G401 (cell line): ENCODE measurements around the gene BPI. TPM values are rescaled to one million over a fixed set of nuclear protein-coding genes. Genes with fewer than 3 reads are reported as not detected.
"Not testable (repeated sequence)": the region's sequence is repeated elsewhere in the genome, so short reads cannot be mapped to it uniquely, and the experiment has no call there.

Source experiments
- DNase-seq: peaks from one replicate; pipeline ENCODE4 v3.0.0-alpha.2; 2015; ENCODE audit warnings: low spot score
- in situ Hi-C: cut with HindIII; loops from 2 replicates; pipeline ENCODE4 v1.10.0; 2016; ENCODE audit warnings: low sequenced_read_pairs, mixed read lengths
- total RNA-seq: library from RNA; depleted of rRNA; stranded (reverse); fragments of >200 nt; shearing (Covaris generic); gene quantifications from 2 replicates; pipeline ENCODE4 v1.2.3, GENCODE V29; 2014

Gene BPI
- total RNA-seq, 1 experiment from 2014 or later: not detected

DNA sequence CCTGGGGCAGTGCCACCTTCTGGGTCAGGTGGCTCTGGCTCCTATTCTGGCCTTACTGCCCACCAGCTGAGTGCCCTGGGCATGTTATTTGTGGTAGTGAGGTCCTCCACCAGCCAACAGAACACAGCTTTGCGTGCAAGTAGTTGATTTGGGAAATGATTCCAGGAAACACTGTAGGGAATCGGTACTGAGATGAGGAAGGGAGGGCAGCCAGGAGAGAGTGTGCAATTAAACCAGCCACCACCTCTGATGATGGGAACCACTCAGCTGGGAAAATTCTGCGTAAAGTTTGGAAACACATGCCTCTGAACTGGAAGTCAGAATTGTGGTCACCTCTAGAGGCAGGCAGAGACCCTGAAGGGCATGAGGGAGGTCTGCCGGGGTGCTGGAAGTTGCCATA is 42.8 kb downstream of the BPI start:
- in situ Hi-C loops: no loop called here
- DNase-seq: no peak

DNA sequence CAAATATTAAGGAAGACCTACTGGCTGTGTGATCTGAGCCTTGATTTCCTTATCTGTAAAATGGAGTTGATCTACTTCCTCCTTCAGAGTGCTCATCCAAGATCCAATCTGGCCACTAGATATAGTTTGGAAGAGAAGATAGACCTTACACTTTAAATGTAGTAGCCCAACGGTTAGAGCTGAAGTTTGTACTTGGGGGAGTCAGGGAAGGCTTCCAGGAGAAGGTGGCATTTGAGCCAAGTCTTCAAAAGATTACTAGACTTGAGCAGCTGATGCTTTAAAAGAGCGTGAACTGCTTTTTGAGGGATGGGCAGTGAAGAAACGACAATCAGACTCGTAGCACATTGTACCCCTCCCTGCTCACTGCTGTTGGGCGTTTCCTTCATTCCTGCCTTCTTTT is 45.9 kb downstream of the BPI start:
- in situ Hi-C loops: no loop called here
- no peak for DNase-seq

DNA sequence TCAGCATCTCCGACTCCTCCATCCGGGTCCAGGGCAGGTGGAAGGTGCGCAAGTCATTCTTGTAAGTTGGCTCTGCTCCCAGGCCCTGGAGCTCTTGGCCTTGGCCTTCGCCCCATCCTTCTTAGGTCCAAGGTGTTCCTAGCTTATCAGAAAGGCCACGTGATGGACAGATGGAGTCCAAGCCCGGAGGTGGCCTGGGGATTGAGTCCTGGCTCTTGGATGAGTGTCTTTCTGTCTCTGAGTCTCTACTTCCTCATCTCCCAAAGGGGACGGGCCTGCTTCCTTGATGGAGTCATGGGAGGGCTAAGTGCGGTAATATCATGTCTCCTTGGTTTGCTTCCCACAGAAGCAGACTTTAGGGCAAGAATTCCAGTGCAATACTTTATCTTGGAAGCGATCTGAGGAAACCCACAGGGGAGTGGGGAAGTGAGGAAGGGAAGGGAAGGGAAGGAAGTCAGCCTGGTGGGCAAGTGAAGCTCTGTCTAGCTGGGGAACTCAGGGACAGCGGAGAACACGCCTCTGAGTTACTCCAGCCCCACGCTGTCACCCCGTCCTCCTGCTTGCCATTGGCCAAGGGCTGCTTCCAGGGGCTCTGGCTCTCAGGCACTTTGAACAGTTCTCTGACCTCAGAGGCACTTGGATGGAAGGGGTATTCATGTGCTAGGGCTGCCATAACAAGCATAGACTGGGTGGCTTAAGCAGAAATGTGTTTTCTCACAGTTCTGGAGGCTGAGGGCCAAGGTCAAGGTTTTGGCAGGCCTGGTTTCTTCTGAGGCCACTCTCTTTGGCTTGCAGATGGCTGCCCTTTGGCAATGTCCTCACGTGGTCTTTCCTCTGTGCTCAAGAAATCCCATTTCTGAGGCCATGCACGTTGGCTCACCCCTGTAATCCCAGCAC is 47.2 kb downstream of the BPI start:
- in situ Hi-C loops: no loop called here
- peak; percentile 15 for DNase-seq

DNA sequence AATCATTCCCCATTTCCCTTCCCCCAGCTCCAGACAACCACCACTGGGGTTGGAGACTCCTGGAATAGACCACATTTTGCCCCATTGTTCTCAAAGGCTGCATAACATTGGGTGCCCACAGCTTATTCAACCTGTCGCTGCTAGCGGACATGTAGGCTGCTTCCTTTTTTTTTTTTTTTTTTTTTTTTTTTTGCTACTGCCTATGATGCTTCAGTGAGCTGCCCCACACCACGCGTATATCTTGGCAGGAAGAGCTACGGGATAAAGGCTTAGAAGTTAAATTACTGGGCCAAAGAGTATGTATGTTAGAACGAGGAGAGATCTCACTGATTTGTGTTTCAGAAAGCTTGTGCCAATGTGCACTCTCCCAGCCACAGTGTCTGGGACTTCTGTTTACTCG is 49.4 kb downstream of the BPI start:
- in situ Hi-C loops: no loop called here
- DNase-seq: no peak

DNA sequence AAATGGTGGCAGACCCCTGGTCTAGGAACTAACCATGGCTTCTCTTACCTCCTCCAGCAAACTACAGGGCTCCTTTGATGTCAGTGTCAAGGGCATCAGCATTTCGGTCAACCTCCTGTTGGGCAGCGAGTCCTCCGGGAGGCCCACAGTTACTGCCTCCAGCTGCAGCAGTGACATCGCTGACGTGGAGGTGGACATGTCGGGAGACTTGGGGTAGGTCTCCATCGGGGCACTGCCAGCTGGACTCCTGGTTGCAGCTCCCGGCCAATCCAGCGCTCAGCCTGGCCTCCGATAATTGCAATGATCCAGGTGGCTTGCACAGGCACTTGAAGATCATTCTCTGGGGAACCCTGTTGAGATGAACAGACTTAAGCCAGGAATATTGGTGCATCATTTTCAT is 50.3 kb downstream of the BPI start:
- DNase-seq: no peak
- in situ Hi-C loops: no loop called here

DNA sequence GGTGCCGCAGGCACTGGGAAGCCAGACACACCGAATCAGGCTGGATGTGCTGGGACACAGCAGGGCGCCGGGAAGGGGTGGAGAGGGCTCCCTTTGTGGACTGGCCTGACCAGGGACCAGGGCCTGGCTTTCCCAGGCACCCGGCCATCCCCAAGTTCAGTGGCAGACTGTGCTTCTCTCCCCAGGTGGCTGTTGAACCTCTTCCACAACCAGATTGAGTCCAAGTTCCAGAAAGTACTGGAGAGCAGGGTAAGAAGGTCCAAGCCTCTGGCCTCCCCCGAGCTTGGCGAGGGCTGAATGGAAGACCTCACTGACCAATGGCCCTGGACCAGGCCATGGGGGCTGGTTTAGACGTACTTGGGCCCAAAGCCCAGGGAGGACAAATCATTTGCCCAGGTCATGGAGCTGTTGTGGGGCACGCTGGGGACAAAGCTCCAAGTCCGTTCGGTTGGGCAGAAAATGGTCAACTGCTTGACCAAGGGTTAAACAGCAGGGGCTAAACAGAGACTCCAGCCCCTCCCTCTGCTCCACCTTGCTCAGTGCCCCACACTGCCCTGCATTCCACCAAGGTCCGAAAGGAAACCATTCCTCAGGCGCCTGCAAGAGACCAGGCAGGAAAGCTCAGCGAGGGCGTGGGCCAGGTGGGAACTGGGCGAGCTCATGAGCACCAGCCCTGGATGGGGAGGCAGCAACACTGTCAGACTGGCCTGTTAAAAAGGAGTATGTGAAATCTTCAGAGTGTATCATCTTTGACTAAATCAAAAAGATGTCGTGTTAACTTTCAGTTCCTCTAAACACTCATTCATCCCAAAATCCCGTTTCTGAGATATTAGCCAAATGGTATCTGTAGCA is 51.4 kb downstream of the BPI start:
- peak; percentile 38 for DNase-seq
- in situ Hi-C loops: no loop called here

DNA sequence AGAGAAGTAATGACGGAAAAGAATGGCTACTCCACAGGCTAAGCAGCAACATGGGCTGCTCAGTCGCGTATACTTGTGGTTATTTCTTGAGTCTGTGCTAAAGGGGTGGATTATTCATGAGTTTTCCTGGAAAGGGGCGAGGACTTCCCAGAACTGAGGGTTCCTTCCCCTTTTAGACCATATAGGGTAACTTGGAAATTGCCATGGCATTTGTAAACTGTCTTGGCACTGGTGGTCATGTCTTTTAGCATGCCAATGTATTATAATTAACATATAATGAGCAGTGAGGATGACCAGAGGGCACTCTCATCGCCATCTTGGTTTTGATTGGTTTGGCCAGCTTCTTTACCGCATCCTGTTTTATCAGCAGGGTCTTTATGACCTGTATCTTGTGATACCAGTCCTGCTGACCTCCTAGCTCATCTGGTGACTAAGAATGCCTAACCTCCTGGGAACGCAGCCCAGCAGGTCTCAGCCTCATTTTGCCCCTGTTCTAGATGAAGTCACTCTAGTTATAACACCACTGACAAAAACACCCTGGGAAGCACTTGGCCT is 53.8 kb downstream of the BPI start:
- in situ Hi-C loops: no loop called here

DNA sequence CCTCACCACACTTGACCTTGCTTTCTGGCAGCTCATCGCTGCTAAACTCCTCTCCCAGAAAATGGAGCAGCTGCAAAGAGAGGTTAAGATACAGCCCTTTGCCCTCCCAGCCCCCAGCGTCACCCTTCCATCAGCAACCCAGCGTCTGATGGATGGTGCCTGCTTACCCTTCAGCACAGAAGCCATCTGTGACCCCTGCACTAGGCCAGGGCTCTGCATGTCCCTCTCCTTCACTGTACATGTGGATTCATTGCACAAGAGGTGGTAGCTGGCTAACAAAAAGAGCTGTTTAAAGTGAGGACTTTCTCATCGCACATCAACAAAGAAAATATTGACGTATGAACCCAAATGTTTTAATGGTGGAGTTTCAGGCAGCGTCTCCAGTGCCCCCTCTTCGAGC is 54.6 kb downstream of the BPI start:
- no peak for DNase-seq
- in situ Hi-C loops: no loop called here

More for the DNA sequence above, 53.8 kb downstream of the BPI start:
- DNase-seq: no peak

DNA sequence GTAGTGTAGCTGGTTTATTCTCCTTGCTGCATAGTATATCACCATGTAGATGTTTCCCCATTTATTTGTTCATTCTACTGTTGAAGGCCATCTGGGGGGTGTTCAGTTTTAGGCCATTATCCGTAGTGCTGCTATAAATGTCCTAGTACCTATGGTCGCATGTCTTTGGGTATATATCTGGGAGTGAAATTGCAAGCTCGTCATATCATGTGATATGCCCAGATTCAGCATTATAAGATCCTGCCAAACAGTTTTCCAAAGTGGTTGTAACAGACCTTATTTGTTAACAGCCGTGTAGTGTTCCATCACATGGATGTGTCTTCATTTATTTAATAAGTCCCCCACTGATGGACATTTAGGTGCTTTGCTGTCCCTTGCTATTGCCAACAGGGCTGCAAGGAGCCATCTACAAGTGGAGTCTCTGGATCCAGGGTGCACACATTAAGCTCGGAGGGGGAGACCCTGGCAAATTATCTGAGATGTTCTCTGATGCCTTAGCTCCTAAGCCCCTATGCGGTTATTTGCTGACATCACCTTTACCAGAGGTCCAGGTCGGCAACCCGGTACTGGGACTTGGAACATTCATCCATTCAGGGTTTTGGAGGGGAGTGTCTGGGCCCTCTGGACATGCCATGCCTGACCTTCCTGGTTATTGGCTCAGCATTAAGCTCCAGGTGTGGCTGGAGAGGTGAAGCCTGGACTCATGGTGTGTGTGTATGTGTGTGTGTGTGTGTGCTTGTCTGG is 59.2 kb downstream of the BPI start:
- in situ Hi-C loops: no loop called here
- no peak for DNase-seq

DNA sequence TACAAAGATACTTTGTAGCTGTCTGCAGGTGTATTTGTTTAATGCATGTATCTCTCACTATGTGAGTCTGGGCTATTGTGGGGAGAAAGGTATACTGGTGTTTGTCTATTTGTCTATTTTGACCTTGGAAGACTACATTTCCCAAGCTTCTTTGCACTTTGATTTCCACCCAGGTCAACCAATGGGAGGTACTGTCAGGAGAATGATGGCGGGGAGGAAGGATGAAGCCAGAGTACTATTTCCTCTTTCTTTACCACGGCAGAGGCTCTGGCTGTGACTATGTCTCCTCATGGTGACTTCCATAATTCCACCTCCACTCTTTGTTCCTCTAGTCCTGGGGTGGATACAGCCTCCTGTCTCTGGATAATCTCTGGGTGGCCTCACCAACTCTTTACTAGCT is 65.4 kb downstream of the BPI start:
- in situ Hi-C loops: no loop called here
- no peak for DNase-seq

DNA sequence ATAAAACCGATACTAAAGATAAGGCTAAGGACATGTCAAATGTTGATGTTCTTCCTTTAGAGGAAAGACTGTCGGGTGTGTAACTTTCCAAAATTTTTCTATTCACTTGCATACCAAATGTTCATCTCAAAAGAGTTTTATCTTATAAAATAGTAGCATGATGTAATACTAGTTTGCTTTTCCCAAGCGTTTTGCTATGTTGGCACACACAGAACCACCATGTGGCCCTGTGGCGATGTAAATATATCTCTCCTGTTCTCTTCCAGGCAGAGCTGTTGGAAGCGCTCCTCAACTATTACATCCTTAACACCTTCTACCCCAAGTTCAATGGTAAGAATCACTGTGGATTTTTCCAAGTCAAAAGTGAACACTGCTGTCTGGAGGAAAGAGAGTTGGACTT is 68.8 kb downstream of the BPI start:
- no peak for DNase-seq
- in situ Hi-C loops: no loop called here

DNA sequence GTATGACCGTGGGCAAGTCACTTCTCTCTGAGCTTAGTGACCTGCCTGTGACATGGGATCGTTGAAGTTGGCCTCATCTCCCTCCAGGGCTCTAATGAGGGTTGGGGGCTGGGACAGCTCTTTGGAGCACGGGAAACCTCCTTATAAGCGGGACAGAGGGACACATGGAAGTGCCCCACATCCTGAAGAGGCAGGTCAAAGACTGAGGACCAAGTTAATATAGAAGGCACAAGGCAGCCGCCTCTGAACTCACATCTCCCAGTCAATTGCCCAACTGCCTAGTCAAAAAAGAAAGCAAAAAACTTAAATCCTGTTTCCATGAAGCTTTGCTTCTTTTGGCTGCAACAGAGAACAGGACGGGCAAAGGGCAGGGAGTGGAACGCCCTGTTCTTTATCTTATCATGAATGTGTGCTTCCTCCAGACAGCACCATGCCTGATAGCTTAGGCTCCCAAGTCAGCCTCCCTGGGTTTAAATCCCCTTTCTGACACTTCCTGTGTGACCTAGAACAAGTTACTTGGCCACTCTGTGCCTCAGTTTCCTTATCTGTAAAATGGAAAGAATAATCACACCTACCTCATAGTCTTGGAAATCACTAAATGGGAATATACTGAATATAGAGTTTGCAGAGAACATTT is 69.4 kb downstream of the BPI start:
- in situ Hi-C loops: no loop called here
- DNase-seq: no peak

DNA sequence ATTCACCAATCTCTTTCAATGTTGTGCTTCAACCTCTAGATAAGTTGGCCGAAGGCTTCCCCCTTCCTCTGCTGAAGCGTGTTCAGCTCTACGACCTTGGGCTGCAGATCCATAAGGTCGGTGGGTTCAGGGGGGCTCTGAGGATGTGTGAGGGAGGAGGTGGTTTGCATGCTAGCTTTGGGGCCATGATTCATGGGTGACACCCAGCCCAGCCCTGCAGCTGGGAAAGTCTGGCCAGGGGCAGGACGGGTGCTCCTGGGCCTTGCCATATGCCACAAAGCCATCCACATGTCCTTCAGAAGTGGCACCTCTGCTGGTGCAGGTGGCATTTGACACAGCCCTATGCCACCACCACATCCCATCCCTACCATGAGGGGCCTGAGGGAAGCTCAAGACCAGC is 69.9 kb downstream of the BPI start:
- no peak for DNase-seq
- in situ Hi-C loops: no loop called here

DNA sequence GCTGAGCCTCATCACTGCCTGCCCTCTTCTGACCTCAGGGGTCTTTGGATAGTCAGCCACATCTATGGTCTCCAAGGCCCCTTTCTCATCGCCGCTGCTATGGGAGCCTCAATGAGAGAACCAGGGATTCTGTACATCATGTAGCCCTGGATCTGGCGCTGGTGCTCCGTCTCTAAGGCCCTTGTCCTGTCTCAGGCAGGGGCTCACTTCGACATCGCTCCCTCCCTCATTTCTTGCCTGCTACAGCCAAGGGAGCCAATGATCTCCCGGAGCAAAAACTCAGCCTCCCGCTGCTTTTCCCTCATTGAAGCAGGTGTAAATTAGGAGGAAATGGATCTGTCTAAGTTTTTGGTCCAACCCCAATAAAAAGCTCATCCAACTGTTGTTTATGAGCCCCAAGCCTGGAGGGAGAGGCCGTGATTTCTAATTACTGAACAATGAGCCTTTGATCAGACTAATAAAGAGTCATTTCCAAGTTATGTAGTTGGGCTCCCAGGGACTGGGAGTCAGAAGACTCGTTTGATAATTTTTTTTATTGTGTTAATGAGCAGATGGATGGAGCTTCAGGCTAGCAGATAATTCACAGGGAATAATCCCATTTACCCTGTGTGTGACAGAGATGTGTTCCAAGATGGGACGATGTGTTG is 73.2 kb downstream of the BPI start:
- in situ Hi-C loops: no loop called here
- DNase-seq: no peak

DNA sequence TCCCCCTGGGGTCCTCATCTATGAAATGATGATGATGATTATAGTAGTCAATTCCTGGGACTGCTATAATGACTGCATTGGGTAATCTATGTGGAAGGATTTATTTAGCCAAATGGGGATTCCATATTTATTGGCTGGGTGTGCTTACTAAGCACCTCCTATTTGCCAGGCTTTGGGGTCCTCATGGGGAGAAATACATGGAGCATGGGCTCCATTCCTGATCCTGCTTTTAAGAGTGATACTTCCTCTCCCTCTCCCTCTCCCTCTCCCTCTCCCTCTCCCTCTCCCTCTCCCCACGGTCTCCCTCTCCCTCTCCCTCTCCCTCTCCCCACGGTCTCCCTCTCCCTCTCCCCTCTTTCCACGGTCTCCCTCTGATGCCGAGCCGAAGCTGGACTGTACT is 73.9 kb downstream of the BPI start:
- DNase-seq, in situ Hi-C loops: not testable (repeated sequence)

DNA sequence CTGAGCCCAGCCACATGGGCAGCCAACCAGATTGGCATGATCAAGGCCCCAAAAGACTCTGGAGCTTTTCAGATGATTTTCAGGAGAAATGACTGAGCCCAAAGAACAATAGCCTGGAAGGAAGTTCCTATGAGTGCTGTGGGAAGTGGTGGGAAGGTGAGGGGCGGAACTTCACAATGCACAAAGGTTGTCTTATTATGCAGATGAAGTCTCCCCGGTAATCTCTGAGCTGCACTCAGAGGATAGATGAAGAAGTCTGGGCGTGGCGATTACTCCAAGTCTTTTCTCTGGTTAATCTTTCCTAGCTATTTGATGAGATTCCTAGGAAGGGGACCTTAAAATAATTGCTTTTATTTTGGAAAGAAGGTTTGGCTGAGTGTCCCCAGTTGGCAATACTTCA is 79.2 kb downstream of the BPI start:
- DNase-seq: no peak
- in situ Hi-C loops: no loop called here

DNA sequence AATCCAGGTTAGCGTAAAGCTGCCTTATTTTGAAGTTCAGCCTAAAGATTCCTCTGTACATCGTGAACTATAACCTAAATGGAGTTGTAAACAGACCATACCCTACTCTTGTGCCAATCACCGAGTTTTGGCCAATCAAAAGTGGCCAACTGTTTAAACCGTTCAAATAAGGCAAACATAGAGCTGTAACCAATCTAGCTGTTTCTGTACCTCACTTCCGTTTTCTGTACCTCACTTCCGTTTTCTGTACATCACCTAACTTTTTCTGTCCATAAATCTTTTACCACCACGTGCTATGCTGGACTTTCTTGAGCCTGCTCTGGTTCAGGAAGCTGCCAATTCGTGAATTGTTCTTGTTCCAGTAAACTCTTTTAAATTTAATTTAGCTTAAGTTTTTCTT is 82.0 kb downstream of the BPI start:
- in situ Hi-C loops: no loop called here

DNA sequence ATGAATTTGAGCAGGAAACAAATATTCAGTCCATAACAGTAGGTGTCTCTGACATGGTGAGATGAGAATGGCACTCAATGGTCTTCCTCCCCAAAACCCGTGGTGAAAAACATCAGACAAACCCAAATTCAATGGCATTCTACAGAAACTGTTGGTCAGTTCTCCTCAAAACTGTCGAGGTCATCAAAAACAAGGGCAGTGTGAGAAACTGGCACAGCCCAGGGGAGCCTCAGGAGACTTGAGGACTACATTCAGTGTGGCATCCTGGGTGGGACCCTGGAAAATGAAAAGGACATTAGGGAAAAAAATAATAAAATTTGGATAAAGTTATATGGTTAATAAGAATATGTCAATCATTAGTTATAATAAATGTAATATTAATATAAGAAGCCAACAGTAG is 82.9 kb downstream of the BPI start:
- DNase-seq: no peak
- in situ Hi-C loops: no loop called here

More for the DNA sequence above, 82.0 kb downstream of the BPI start:
- no peak for DNase-seq
